A673 (cell line): ENCODE measurements around the gene KIAA0232. TPM values are rescaled to one million over a fixed set of nuclear protein-coding genes. Genes with fewer than 3 reads are reported as not detected.
"Not testable (repeated sequence)": the region's sequence is repeated elsewhere in the genome, so short reads cannot be mapped to it uniquely, and the experiment has no call there.

Experiments used
- BruUV-seq: library from RNA; stranded (reverse); fragments of 400-500 nt; replicated peaks from 2 replicates; lab custom pipeline; 2021; lab: Mats Ljungman, UMichigan
- CTCF ChIA-PET: fragments of 300-600 bp; sonication (Branson Sonifier 250); formaldehyde crosslinking; loops from one replicate; lab custom pipeline; 2022; ENCODE audit warnings: antibody characterized with exemption; lab: Charles Lee
- POLR2A ChIA-PET: fragments of 300-600 bp; sonication (Branson Sonifier 250); formaldehyde crosslinking; loops from one replicate; lab custom pipeline; 2022; ENCODE audit warnings: antibody characterized with exemption; ENCODE audit not compliant: low non-redundant PET; lab: Charles Lee
- DNase-seq: peaks from one replicate; pipeline ENCODE4 v3.0.0-alpha.2; 2015; ENCODE audit warnings: low spot score
- H3K27ac ChIP-seq: fragments of 200-600 bp; sonication (generic); 2 replicates; pipeline ENCODE4 v1.5.1; 2016; ENCODE audit warnings: mixed run types, low read depth, mild to moderate bottlenecking, mixed read lengths, antibody characterized with exemption, low read length; ENCODE audit not compliant: poor library complexity, severe bottlenecking
- H3K27me3 ChIP-seq: fragments of 200-600 bp; sonication (generic); replicated peaks from 2 replicates; pipeline ENCODE4 v1.6.1; 2017; ENCODE audit warnings: mixed run types, low read depth, mild to moderate bottlenecking, mixed read lengths, antibody characterized with exemption, low read length; ENCODE audit not compliant: insufficient read depth, poor library complexity
- H3K36me3 ChIP-seq: fragments of 200-600 bp; sonication (generic); 2 replicates; pipeline ENCODE4 v1.6.1; 2016; ENCODE audit warnings: mixed run types, mild to moderate bottlenecking, mixed read lengths, antibody characterized with exemption, low read length; ENCODE audit not compliant: insufficient read depth, poor library complexity, severe bottlenecking
- H3K4me1 ChIP-seq: fragments of 200-600 bp; sonication (generic); 2 replicates; pipeline ENCODE4 v1.6.1; 2017; ENCODE audit warnings: mixed run types, mild to moderate bottlenecking, mixed read lengths, antibody characterized with exemption, low read length; ENCODE audit not compliant: insufficient read depth, poor library complexity, severe bottlenecking
- H3K4me3 ChIP-seq: fragments of 200-600 bp; sonication (generic); 2 replicates; pipeline ENCODE4 v1.5.1; 2016; ENCODE audit warnings: low read depth, mixed run types, mild to moderate bottlenecking, mixed read lengths, low read length; ENCODE audit not compliant: poor library complexity, severe bottlenecking
- H3K9me3 ChIP-seq: fragments of 200-600 bp; sonication (generic); 2 replicates; pipeline ENCODE4 v1.6.1; 2016; ENCODE audit warnings: mixed run types, low read depth, mild to moderate bottlenecking, mixed read lengths, antibody characterized with exemption, low read length; ENCODE audit not compliant: poor library complexity, severe bottlenecking
- CTCF ChIP-seq: fragments of 300-800, 200-600 bp; sonication (generic); conservative IDR thresholded peaks from 2 replicates; pipeline ENCODE4 v1.5.1; 2017; ENCODE audit warnings: low read depth, mild to moderate bottlenecking, antibody characterized with exemption, low read length, moderate library complexity, mixed read lengths
- EZH2 ChIP-seq: fragments of 200-600 bp; sonication (generic); IDR thresholded peaks from 2 replicates; pipeline ENCODE4 v1.6.1; 2017; ENCODE audit warnings: borderline replicate concordance, low read depth, mild to moderate bottlenecking, mixed read lengths, antibody characterized with exemption, low read length; ENCODE audit not compliant: poor library complexity, severe bottlenecking
- intact Hi-C: fragments of 100-400 bp; cut with micrococcal nuclease; formaldehyde crosslinking; loops from one replicate; pipeline ENCODE4 v1.10.0; 2022; ENCODE audit not compliant: unreplicated experiment
- total RNA-seq: library from RNA; stranded (reverse); gene quantifications from 2 replicates; pipeline ENCODE4 v1.2.3, GENCODE V29; 2021

KIAA0232 gene
- total RNA-seq, 1 experiment from 2014 or later, result 30.2 TPM

GRCh38 chr4:6901669-6902317, 119.3 kb downstream of the KIAA0232 start:
- Histone ChIP-seq H3K9me3 (no peaks in the 10 kb centered on the region), H3K36me3 (no peaks in the 10 kb centered on the region), H3K4me1 (no peaks in the 10 kb centered on the region), H3K4me3 (no peak overlapping the region), H3K27me3 (no peaks in the 10 kb centered on the region), H3K27ac (no peak overlapping the region)
- BruUV-seq, result no TSS peak
- ChIA-PET CTCF (no interaction called here), POLR2A (no interaction called here)
- intact Hi-C loops, result loop anchor here (10.0 kb wide), 1 partner anchor 173 kb away; no protein-coding TSS in a partner anchor
- no peak for DNase-seq
- TF ChIP-seq EZH2, result no peak
- TF ChIP-seq CTCF, result no peak

GRCh38 chr4:6902318-6903042, 120.0 kb downstream of the KIAA0232 start:
- ChIA-PET CTCF (no interaction called here), POLR2A (no interaction called here)
- intact Hi-C loops, result loop anchor here (10.0 kb wide), 1 partner anchor 172 kb away; no protein-coding TSS in a partner anchor
- DNase-seq, result no peak
- BruUV-seq, result no TSS peak
- Histone ChIP-seq H3K4me1 (no peaks in the 10 kb centered on the region), H3K9me3 (no peaks in the 10 kb centered on the region), H3K4me3 (no peak overlapping the region), H3K27me3 (no peaks in the 10 kb centered on the region), H3K27ac (no peak overlapping the region), H3K36me3 (no peaks in the 10 kb centered on the region)
- TF ChIP-seq CTCF, result no peak
- TF ChIP-seq EZH2, result no peak

DNA sequence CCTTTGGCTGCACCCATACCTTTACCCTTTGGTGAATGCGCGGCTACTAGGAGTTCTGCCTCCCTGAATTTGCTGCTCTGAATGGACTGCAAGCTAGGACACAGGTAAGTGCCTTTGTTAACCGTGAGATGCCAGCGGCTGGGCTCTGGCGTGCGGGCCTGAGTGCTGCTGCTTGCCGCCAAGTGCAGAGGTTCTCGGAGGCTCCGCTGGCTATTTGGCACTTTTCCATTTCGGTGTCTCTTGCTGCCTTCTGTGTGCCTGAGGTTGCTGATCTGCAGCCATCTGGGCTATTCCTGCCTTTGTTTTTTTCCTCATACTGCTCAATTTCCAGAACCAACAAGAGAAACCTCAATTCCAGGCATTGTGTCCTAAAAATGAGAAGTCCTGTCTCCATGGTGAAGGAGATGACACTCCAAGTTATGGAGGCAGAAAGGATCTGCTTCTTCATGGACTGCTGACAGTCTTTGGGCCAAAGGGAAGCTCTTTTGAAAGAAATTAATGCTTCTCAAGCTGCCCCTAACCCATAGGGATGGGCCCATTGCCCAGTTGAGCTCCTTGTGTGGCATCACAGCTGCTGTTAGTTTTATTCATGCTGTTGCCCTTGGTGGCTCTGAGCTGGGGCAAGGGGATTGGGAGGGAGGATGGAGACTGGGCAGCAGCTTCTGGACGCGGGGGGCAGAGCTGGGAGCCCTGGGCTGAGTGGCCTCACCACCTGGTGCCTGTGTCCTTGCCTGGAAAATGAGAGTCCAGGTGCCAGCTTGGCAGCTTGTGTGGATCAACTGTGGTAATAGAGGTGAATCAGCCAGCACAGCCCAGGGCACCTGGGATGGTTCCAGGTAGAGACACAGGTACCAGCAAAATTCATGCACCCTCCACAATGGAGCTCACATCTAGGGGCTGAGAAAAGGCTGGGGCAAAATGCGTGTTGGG, 123.3 kb downstream of the KIAA0232 start:
- BruUV-seq, result no TSS peak
- ChIA-PET POLR2A (no interaction called here), CTCF (no interaction called here)
- intact Hi-C loops, result loop anchor here (10.0 kb wide), 1 partner anchor 169 kb away; no protein-coding TSS in a partner anchor
- no peaks in the 10 kb centered on the region for H3K36me3 ChIP-seq
- H3K9me3 ChIP-seq, result no peaks in the 10 kb centered on the region
- TF ChIP-seq CTCF (no peak), EZH2 (no peak)
- H3K4me3 ChIP-seq, result no peak overlapping the region
- H3K4me1 ChIP-seq, result peaks cover 9% of the 10 kb centered on the region
- no peak for DNase-seq
- H3K27me3 ChIP-seq, result no peaks in the 10 kb centered on the region
- no peak overlapping the region for H3K27ac ChIP-seq

- H3K4me1 ChIP-seq, H3K27ac ChIP-seq, H3K4me3 ChIP-seq, DNase-seq, H3K27me3 ChIP-seq, H3K36me3 ChIP-seq, H3K9me3 ChIP-seq, POLR2A ChIA-PET, BruUV-seq: not testable (repeated sequence)
- intact Hi-C loops, result loop anchor here (10.0 kb wide), 1 partner anchor 168 kb away; no protein-coding TSS in a partner anchor
- CTCF ChIA-PET, result interaction anchor here (0.6 kb wide), 1 partner anchor 59 kb away, joined by 3 read pairs; no protein-coding TSS in a partner anchor
These were observed 124.0 kb downstream of the KIAA0232 start for GRCh38 chr4:6906486-6906885.
